ENCODE measurements around the gene RITA1.

The RITA1 gene

DNA sequence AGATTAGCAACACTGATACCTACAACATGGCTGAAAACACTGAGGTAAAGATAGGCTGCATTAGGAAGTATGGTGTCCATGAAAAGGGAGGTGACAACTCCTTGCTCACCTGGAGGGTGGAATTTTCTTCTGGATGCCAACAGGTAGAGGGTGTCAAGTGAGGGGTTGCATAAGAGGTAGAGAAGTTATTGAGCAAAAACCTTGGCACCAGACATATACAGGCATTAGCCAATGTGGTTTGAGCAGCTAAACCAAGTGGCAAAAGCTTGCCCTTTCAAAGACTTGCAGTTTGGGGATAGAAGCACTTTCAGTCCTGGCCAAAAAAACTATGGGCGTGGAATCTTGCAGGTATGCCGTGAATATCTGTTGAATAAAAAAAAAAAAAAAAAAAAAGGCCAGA lies 3.8 kb downstream of the RITA1 start:
- H3K4me3 ChIP-seq (ENCODE audit: low read depth, low read length): no peak overlapping the region
- no peak for DNase-seq (ENCODE audit: low read depth)
- TF ChIP-seq, protein P1, sequence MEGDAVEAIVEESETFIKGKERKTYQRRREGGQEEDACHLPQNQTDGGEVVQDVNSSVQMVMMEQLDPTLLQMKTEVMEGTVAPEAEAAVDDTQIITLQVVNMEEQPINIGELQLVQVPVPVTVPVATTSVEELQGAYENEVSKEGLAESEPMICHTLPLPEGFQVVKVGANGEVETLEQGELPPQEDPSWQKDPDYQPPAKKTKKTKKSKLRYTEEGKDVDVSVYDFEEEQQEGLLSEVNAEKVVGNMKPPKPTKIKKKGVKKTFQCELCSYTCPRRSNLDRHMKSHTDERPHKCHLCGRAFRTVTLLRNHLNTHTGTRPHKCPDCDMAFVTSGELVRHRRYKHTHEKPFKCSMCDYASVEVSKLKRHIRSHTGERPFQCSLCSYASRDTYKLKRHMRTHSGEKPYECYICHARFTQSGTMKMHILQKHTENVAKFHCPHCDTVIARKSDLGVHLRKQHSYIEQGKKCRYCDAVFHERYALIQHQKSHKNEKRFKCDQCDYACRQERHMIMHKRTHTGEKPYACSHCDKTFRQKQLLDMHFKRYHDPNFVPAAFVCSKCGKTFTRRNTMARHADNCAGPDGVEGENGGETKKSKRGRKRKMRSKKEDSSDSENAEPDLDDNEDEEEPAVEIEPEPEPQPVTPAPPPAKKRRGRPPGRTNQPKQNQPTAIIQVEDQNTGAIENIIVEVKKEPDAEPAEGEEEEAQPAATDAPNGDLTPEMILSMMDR (IDR thresholded peaks at IDR 0.05; ENCODE audit: low read depth, low read length, missing control alignments): no peak

DNA sequence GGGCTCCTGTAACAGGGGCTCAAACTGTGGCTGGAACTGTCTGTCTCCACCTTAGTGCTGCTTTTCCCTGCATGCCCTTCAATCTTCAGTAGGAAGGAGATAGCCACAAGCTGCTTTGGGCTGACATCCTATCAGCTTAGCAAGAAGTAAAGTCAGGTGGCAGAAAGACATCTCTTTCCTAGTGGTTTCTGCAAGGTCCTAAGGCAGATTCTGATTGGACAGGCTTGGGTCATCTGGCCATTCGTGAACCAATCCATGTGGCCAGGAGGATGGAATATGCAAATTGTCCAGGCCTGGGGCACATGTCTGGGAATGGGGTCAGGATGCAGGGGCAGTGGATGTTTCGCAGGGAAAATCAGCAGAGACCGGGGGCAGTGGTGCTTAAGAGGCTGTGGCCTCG lies 5.2 kb downstream of the RITA1 start:
- no peak overlapping the region for H3K4me3 ChIP-seq (ENCODE audit: low read depth, low read length)
- TF ChIP-seq, protein P1 (IDR thresholded peaks at IDR 0.05; ENCODE audit: low read depth, low read length, missing control alignments): no peak
- DNase-seq (ENCODE audit: low read depth): no peak

DNA sequence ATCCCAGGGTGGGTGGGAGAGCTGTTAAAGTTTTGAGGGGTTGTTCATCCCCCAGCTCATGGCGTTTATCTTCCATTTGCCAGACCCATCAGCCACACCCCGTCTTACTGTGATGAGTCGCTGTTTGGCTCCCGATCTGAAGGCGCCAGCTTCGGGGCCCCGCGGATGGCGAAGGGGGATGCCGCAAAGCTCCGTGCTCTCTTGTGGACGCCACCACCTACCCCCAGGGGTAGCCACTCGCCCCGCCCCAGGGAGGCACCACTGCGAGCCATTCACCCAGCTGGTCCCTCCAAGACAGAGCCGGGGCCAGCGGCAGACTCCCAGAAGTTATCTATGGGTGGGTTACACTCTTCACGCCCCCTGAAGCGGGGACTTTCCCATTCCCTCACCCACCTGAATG lies 5.7 kb downstream of the RITA1 start:
- DNase-seq (ENCODE audit: low read depth): no peak
- TF ChIP-seq, protein P1 (IDR thresholded peaks at IDR 0.05; ENCODE audit: low read depth, low read length, missing control alignments): no peak
- no peak overlapping the region for H3K4me3 ChIP-seq (ENCODE audit: low read depth, low read length)

DNA sequence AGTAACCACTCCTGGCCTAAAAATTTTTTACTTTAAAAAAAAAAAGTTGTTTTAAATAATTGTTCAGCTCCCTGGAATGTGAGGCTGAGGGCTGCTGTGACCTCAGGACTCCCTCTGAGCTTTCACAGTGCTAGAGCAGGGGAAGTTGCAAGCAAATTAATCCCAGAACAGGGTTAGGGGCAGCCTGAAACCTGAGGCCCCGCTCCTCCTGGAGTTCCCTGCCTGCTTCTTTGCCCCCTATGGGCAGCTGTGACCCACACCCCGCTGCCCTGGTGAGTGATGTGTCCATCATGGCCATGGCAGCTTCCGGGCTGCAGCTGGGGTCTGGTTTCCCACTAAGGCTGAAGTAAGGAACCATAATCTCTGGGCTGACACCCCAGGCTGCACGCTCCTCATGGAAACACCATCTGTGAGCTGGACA lies 9.5 kb downstream of the RITA1 start:
- H3K4me3 ChIP-seq (ENCODE audit: low read depth, low read length): no peak overlapping the region
- TF ChIP-seq, protein P1 (IDR thresholded peaks at IDR 0.05; ENCODE audit: low read depth, low read length, missing control alignments): no peak
- DNase-seq (ENCODE audit: low read depth): no peak

DNA sequence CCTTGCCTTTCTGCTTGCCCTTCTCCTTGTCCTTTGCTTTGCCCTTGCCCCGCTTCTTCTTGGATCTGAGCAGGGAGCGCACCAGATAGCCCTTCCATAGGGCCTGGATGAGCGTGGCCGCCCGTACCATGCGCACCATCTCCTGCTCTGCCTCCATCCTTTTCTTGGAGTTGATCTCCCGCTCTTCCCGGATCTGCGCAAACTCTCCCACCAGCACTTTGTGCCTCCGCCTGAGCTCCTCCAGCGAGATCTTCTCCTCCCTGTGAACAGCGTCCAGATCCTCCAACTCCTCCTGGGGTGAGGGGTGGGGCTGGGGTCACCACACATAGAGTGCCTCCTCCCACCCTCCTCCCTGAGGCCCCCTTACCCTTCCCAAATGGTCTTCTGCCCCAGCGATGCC lies 10.1 kb downstream of the RITA1 start:
- TF ChIP-seq, protein P1 (IDR thresholded peaks at IDR 0.05; ENCODE audit: low read depth, low read length, missing control alignments): no peak
- DNase-seq (ENCODE audit: low read depth): no peak
- H3K4me3 ChIP-seq (ENCODE audit: low read depth, low read length): no peak overlapping the region

DNA sequence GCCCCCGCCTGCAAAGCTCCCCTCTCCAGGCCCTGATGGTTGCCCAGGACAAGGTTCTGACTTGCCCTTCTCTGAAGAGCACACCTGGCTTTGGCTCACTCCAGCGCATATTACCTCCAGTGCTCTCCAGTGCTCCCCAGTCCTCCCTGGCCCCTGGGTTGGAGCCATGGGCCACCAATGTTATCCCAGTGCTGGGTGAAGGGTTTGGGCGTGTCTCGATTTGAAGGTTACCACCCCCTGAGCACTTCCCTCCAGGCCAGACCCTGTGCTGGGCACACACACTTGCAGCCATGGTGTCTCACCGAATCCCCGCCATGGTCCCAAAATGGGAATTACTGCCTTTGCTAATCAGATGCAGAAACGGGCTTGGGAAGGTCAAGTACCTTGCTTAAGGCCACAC lies 11.1 kb downstream of the RITA1 start:
- no peak overlapping the region for H3K4me3 ChIP-seq (ENCODE audit: low read depth, low read length)
- no peak for DNase-seq (ENCODE audit: low read depth)
- TF ChIP-seq, protein P1 (IDR thresholded peaks at IDR 0.05; ENCODE audit: low read depth, low read length, missing control alignments): no peak

DNA sequence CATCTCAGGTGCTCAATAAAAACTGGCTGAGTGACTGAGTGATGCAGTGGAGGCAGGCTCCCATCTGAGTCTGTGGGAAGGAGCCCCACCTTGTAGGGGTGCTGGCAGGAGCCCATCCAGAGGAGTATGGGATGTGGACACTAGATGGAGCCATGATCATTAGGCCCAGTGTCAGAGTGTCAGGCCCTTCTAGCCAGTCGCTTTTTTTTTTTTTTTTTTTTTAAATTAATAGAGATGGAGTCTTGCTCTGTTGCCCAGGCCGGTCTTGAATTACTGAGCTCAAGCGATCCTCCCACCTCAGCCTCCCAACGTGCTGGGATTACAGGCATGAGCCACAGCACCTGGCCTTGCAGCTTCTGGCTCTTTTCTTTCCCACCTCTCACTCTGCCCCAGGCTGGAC lies 11.5 kb downstream of the RITA1 start:
- TF ChIP-seq, protein P1 (IDR thresholded peaks at IDR 0.05; ENCODE audit: low read depth, low read length, missing control alignments): peak; percentile 79
- peak; percentile 57 for DNase-seq (ENCODE audit: low read depth)
- H3K4me3 ChIP-seq (ENCODE audit: low read depth, low read length): no peak overlapping the region
